Activated T-cell treated with anti-CD3 and anti-CD28 coated beads, Interleukin-2, amount 50 U/mL, for 72 hours (primary cell): Measurements from ENCODE around the gene LILRB5. TPM values are rescaled to one million over a fixed set of nuclear protein-coding genes. Genes with fewer than 3 reads are reported as not detected.
A peak's percentile ranks its signal among the peaks of the same experiment; 100 is the strongest.
"Not testable (repeated sequence)": the region's sequence is repeated elsewhere in the genome, so short reads cannot be mapped to it uniquely, and the experiment has no call there.

Experiments
- ATAC-seq, 2 donors: fragments of 150-1000 bp; cut with Tn5 transposase; replicated peaks in 1 of 2; 2 replicates each; pipeline ENCODE4 v1.10.0; 2021; ENCODE audit warnings: moderate library complexity in 2 of 2, mild to moderate bottlenecking in 1 of 2
- DNase-seq, 2 donors: peaks; one replicate each; pipeline ENCODE4 v3.0.0; 2021 to 2022; ENCODE audit warnings: mixed read lengths in 1 of 2
- H3K27ac Mint-ChIP-seq: one replicate; pipeline ENCODE4 v1.8.0; 2022; ENCODE audit warnings: mild to moderate bottlenecking, moderate library complexity, mixed read lengths
- H3K27me3 Mint-ChIP-seq: one replicate; pipeline ENCODE4 v1.8.0; 2022; ENCODE audit warnings: low read depth, mixed read lengths
- H3K36me3 Mint-ChIP-seq, 2 donors: one replicate each; pipeline ENCODE4 v1.8.0; 2022; ENCODE audit warnings: mixed read lengths in 2 of 2, mild to moderate bottlenecking in 1 of 2; ENCODE audit not compliant: insufficient read depth in 2 of 2
- H3K4me1 Mint-ChIP-seq: one replicate; pipeline ENCODE4 v1.8.0; 2022; ENCODE audit warnings: low read depth, mixed read lengths
- H3K4me3 Mint-ChIP-seq, 2 donors: one replicate each; pipeline ENCODE4 v1.8.0; 2022; ENCODE audit warnings: mild to moderate bottlenecking in 2 of 2, mixed read lengths in 2 of 2, moderate library complexity in 2 of 2
- H3K9me3 Mint-ChIP-seq, 2 donors: one replicate each; pipeline ENCODE4 v1.8.0; 2022; ENCODE audit warnings: mixed read lengths in 2 of 2
- total RNA-seq, 2 donors: library from RNA; stranded (reverse); gene quantifications; one replicate each; pipeline ENCODE4 v1.2.3, GENCODE V29; 2022

Gene LILRB5
- total RNA-seq, 2 donors from 2014 or later, result 0.12 TPM; not detected in 1

DNA sequence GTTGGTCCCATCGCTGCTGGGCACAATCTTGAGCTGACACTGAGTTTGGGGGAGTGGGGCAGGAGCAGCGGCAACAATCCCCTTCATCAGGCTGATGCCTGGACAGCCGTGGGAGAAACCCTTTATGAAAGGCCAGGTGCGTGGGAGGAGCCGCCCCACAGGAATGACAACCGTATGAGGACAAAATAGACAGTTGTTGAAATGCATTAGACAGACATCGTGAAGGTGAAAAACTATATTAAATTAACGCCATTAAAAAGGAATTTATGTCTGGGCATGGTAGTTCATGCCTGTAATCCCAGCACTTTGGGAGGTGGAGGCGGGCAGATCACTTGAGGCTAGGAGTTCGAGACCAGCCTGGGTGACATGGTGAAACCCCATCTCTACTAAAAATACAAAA lies 32.5 kb downstream of the LILRB5 start:
- H3K36me3 Mint-ChIP-seq, DNase-seq, ATAC-seq, H3K27ac Mint-ChIP-seq, H3K4me1 Mint-ChIP-seq, H3K9me3 Mint-ChIP-seq, H3K4me3 Mint-ChIP-seq: not testable (repeated sequence)
- peaks cover 17% of the 10 kb centered on the region for H3K27me3 Mint-ChIP-seq

DNA sequence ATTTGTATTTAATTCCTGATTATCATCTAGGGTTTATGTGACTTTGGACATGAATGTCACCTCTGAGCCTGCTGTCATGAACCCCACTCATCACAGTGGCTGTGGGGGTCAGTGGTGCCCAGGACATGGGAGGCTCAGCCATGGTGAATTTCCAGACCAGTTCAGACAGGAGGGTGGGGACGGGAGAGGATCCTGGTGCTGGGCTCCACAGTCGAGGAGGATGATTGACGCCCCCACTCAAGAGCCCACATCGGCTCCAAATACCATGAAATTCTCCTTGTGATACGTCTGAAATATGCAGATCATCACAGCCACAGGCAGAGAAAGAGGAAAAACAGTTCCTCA lies 33.2 kb downstream of the LILRB5 start:
- H3K9me3 Mint-ChIP-seq, ATAC-seq, H3K27ac Mint-ChIP-seq, DNase-seq, H3K36me3 Mint-ChIP-seq, H3K4me3 Mint-ChIP-seq, H3K4me1 Mint-ChIP-seq: not testable (repeated sequence)
- H3K27me3 Mint-ChIP-seq, result peaks cover 12% of the 10 kb centered on the region

- DNase-seq, H3K9me3 Mint-ChIP-seq, H3K4me3 Mint-ChIP-seq, H3K27ac Mint-ChIP-seq, H3K4me1 Mint-ChIP-seq, H3K36me3 Mint-ChIP-seq: not testable (repeated sequence)
- peaks cover 11% of the 10 kb centered on the region for H3K27me3 Mint-ChIP-seq
- ATAC-seq, result peak; percentile 5 to 11
Observed at GRCh38 chr19:54223277-54223936, 33.7 kb downstream of the LILRB5 start.

DNA sequence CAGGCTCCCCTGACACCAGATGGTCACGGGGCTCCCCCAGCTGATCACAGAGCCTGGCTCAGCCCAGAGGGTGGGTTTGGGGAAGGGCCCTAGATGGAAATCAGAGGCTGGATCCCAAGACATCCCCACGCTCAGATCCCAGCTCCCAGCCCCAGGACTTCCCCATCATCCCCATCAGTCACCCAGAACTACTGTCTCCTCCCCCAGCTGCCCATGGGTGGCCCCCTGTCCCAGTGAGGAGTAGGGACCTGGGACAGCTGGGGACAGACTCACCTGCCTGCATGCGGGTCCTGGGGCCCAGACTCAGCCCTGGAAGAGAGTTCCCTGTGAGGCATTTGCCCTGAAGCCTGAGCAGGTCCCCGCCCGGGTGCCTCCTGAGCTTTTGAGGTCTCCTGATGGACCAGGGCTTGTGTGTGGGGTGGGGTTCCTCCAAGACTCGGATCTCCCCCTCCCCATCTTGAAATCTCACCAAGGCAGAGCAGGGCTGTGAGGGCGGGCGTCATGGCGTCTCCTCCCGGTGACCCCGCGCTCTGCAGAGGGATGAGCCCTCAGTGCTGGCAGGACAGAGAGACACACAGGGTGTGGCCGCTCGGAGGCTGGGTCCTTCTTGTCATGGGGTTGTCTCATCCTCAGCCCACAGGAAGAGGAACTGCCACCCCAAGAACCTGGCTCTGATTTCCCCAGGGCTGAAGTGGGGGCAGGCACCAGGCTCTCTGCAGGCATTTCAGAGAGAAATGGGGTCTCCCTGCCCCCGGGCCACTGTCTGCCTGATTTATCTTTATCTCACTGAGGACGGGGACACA lies 34.4 kb downstream of the LILRB5 start, which contains the start of gene LILRB3:
TSS of gene LILRB3 (minus strand) at position 534 of the 803 bp plus-strand sequence. CDS start at position 503, 31 bp downstream.
- ATAC-seq, result peak; percentile 26 to 57
- H3K4me3 Mint-ChIP-seq, H3K36me3 Mint-ChIP-seq, DNase-seq, H3K9me3 Mint-ChIP-seq, H3K27ac Mint-ChIP-seq, H3K4me1 Mint-ChIP-seq: not testable (repeated sequence)
- peaks cover 11% of the 10 kb centered on the region for H3K27me3 Mint-ChIP-seq

- H3K27ac Mint-ChIP-seq, DNase-seq, ATAC-seq, H3K4me3 Mint-ChIP-seq, H3K36me3 Mint-ChIP-seq, H3K4me1 Mint-ChIP-seq, H3K9me3 Mint-ChIP-seq: not testable (repeated sequence)
- peaks cover 11% of the 10 kb centered on the region for H3K27me3 Mint-ChIP-seq
Observed at GRCh38 chr19:54221947-54222346, 35.1 kb downstream of the LILRB5 start.

DNA sequence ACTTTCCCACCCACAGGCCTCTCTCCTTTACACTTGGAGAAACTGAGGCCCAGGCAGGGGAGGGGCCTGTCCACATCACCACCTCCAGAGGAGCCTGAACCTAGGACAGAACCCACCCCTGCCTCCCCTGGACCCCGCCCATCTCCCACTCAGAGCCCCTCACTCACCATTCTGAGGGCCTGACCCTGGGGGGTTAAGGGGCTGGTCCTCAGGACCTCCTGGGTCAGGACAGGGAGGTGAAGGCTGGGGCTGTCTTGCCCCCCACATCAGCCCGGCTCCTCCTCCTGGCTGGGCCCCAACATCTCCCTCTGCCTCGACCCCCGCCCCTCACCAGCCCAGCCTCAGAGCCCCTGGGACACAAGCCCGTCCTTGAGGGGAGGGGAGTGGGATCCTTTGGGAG lies 37.4 kb downstream of the LILRB5 start:
- H3K27ac Mint-ChIP-seq, H3K4me3 Mint-ChIP-seq, ATAC-seq, H3K9me3 Mint-ChIP-seq, H3K36me3 Mint-ChIP-seq, H3K4me1 Mint-ChIP-seq, DNase-seq: not testable (repeated sequence)
- peaks cover 11% of the 10 kb centered on the region for H3K27me3 Mint-ChIP-seq

DNA sequence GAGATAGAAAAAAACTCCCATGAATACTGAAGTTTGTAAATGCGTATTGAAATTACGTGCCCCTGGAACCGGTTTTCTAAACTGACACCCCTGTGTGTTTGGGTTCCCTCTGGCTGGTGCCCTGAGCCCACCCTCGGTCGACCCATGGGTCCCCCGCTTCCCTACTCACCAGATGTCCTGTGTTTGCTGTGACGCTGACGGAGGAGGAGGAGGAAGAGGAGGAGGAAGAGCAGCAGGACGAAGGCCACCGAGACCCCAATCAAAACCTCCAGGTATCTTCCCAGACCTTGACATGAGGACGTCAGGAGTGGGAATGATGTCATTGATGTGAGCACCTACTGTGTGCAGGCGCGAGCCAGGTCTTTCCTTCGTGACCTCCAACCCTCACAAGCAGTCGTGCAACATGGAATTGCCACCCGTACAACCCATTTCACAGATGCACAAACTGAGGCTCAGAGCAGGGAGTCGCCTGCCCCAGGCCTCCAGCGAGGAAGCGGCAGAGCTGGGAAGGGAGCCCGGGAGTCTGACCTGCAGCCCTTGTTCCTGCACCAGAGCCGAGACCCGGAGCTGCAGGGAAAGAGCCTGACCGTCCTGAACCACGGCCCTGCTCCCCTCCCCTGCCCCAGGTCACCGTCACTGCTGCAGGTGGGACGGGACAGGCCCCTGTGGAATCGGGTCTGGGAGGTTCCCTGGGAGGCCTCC lies 38.0 kb downstream of the LILRB5 start:
- H3K9me3 Mint-ChIP-seq, result no peaks in the 10 kb centered on the region
- DNase-seq, result no peak
- ATAC-seq, result no peak
- H3K36me3 Mint-ChIP-seq, result peaks cover 0 to 6% of the 10 kb centered on the region in 2 donors
- H3K4me1 Mint-ChIP-seq, result no peaks in the 10 kb centered on the region
- no peak overlapping the region for H3K4me3 Mint-ChIP-seq
- peaks cover 10% of the 10 kb centered on the region for H3K27me3 Mint-ChIP-seq
- no peak overlapping the region for H3K27ac Mint-ChIP-seq

GRCh38 chr19:54218259-54218658 lies 38.8 kb downstream of the LILRB5 start:
- Mint-ChIP-seq H3K4me3 (no peak overlapping the region), H3K9me3 (no peaks in the 10 kb centered on the region), H3K27ac (no peak overlapping the region), H3K27me3 (peaks cover 3% of the 10 kb centered on the region), H3K4me1 (no peaks in the 10 kb centered on the region), H3K36me3 (peaks cover 0 to 7% of the 10 kb centered on the region in 2 donors)
- ATAC-seq (no peak), DNase-seq (no peak)

DNA sequence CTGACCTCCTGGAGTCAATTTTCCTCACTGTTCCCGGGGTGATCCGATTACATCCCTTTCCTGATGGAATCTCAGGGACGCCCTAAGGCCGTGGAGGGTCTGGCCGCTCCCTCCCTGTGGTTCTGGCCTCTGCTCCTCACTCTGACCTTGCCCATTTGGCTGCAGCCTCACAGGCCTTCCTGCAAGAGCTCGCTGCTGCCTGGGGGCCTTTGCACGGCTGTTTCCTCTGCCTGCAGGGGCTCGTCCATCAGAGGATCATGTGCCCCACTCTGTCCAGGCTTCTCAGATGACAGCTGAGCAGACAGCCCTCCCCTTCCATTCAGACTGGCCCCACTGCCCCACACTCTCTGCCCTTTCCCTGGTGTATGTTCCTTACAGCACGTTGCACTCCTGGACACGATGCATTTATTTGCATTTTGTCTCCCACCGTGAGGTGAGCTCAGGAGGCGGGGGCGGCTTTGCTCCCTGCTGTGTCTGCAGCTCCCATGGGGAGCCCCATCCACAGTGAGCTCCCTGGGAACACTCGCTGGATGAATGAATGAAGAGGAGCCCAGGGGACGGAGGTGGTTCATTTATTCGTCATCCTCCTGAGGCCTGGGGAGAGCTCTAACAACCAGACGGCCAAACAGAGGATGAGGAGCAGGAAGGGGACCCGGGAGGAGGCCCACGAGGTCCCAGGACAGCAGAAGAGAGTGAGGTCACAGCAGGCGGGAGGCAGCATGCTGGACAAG lies 39.4 kb downstream of the LILRB5 start:
- not testable (repeated sequence) for H3K4me3 Mint-ChIP-seq, ATAC-seq, H3K27ac Mint-ChIP-seq, H3K4me1 Mint-ChIP-seq, H3K9me3 Mint-ChIP-seq, DNase-seq, H3K27me3 Mint-ChIP-seq
- peaks cover 0 to 11% of the 10 kb centered on the region in 2 donors for H3K36me3 Mint-ChIP-seq

DNA sequence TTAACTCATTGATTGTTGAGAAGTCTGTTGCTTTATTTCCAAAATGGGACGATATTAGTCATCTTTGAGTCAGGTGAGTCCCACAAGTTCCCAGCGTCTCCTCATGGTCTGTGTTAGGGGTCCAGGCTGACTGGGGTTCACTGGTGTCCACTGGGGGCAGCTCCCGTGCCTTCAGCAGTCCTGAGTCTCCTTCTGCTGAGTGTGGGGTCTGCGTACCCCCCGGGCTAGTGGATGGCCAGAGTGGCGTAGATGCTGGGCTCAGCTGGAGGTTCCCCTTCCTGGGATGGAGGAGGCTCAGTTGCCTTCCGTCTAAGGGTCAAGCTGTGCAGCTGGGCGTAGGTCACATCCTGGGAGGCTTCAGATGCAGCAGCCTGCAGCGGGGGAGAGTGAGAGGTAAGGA lies 40.2 kb downstream of the LILRB5 start:
- H3K36me3 Mint-ChIP-seq, result peaks cover 0 to 13% of the 10 kb centered on the region in 2 donors
- ATAC-seq (no peak), DNase-seq (no peak)
- peaks cover 9% of the 10 kb centered on the region for H3K4me1 Mint-ChIP-seq
- H3K27me3 Mint-ChIP-seq, result no peaks in the 10 kb centered on the region
- no peaks in the 10 kb centered on the region for H3K9me3 Mint-ChIP-seq
- H3K27ac Mint-ChIP-seq, result no peak overlapping the region
- no peak overlapping the region for H3K4me3 Mint-ChIP-seq

DNA sequence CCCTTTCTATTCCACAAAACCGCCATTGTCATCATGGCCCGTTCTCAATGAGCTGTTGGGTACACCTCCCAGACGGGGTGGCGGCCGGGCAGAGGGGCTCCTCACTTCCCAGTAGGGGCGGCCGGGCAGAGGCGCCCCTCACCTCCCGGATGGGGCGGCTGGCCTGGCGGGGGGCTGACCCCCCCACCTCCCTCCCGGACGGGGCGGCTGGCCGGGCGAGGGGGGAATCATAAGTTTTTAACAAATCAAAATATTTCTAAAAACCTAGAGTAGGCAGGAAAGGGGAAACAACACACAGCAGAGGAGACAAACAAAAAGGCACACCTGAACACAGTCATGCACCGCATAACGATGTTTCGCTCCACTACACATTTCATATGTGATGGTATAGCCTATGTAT lies 42.3 kb downstream of the LILRB5 start:
- Mint-ChIP-seq H3K36me3 (peaks cover 5 to 23% of the 10 kb centered on the region in 2 donors), H3K4me1 (peaks cover 30% of the 10 kb centered on the region)
- H3K27me3 Mint-ChIP-seq, H3K27ac Mint-ChIP-seq, H3K4me3 Mint-ChIP-seq, DNase-seq, ATAC-seq, H3K9me3 Mint-ChIP-seq: not testable (repeated sequence)

- H3K27ac Mint-ChIP-seq, H3K4me3 Mint-ChIP-seq, H3K27me3 Mint-ChIP-seq, ATAC-seq, DNase-seq, H3K9me3 Mint-ChIP-seq: not testable (repeated sequence)
- Mint-ChIP-seq H3K36me3 (peaks cover 5 to 26% of the 10 kb centered on the region in 2 donors), H3K4me1 (peaks cover 35% of the 10 kb centered on the region)
Observed at GRCh38 chr19:54214217-54214616, 42.9 kb downstream of the LILRB5 start.
